Femur (tissue), 1 donor: ENCODE results near the gene SPTLC1.
"Not testable (repeated sequence)": the region's sequence is repeated elsewhere in the genome, so short reads cannot be mapped to it uniquely, and the experiment has no call there.

ENCODE experiments used
- DNase-seq: peaks from one replicate; pipeline ENCODE4 v3.0.0-alpha.2; 2017

Gene SPTLC1

DNA sequence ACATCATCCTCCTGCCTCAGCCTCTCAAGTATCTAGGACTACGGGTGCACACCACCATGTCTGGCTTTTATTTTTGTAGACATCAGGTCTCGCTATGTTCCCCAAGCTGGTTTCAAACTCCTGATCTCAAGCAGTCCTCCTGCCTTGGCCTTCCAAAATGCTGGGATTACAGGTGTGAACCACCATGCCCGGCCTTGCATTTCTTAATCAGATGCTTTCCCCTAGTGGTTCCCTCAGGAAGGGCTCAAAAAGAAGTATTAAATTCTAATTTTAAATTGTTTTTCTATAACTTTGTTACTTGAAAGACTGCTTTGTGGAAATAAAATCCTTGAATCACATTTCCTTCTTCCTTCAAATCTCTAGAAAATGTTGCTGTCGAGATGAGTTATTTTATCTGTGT, 85.7 kb downstream of the SPTLC1 start:
- DNase-seq = no peak

GRCh38 chr9:92026206-92027002, 88.8 kb downstream of the SPTLC1 start:
- DNase-seq = no peak

GRCh38 chr9:92021785-92022541, 93.2 kb downstream of the SPTLC1 start:
- DNase-seq = not testable (repeated sequence)

- no peak for DNase-seq
These were observed 95.6 kb downstream of the SPTLC1 start for GRCh38 chr9:92019658-92020057.

GRCh38 chr9:92010705-92011536, 104.3 kb downstream of the SPTLC1 start:
- DNase-seq = no peak

GRCh38 chr9:92010253-92010652, 105.0 kb downstream of the SPTLC1 start:
- not testable (repeated sequence) for DNase-seq

GRCh38 chr9:92008041-92008440, 107.2 kb downstream of the SPTLC1 start:
- DNase-seq = no peak

DNA sequence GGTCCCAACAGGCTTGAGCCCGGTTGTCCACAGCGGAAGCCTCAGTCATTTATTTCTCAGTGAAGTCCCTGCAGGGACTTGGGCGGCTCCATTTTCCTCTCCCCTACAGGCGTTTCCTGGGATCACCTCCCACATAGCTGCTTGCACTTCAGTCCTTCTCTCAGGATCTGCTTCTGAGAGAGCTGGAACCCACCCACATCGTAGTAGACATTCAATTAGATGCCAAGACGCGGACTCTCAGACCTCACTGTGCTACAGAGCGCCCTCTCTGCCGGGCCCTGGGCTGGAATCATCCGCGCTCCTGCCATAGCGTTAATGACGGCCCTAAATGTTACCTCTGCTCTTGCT, 111.2 kb downstream of the SPTLC1 start:
- no peak for DNase-seq

DNA sequence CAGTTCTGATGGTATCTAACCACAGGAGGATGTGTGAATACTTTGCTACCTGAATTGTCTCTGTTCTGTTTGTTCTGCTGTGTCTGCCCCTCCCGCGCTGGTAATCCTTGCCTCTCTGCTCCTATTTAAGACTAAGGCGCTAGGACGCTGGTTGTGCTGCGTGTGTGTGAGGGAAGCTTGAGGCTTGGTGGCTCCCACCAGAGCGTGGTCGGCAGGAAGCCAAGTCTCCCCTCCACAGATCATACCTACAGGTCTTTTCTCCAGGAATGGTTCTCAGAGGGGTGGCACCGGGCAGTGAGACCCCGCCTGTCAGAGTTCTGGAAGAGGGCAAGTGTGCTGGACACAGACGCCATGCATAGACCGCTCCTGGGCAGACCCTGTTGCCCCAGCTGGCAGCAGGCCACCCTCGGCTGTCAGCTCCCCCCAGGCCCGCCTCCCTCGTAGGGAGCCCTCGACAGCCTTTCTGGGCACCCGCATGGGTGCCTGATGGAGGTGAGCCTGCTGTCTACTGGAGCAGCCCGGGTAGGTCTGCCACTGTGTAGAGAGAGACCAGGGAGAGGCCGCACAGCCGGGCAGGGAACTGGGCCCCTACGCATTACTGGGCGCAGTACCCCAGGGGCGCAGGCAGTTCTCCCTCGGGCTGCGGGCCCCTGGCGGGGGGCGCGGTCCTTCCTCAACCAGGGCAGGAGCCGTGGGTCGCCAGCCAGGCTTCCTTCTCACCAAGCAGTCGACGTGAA, 111.7 kb downstream of the SPTLC1 start:
- DNase-seq = no peak

DNA sequence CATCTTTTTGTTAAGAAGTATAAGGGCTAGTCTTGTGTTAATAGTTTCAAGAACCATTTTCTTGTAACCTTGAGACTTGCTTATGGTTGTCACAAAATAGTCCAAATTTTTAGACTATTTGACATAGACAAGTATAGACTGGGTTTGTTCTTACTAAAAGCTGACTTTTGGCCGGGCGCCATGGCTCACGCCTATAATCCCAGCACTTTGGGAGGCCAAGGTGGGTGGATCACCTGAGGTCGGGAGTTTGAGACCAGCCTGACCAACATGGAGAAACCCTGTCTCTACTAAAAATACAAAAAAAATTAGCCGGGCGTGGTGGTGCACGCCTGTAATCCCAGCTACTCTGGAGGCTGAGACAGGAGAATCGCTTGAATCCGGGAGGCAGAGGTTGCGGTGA, 113.3 kb downstream of the SPTLC1 start:
- not testable (repeated sequence) for DNase-seq

GRCh38 chr9:92001244-92001643, 114.0 kb downstream of the SPTLC1 start:
- no peak for DNase-seq

GRCh38 chr9:91995000-91995655, 120.1 kb downstream of the SPTLC1 start:
- no peak for DNase-seq

DNA sequence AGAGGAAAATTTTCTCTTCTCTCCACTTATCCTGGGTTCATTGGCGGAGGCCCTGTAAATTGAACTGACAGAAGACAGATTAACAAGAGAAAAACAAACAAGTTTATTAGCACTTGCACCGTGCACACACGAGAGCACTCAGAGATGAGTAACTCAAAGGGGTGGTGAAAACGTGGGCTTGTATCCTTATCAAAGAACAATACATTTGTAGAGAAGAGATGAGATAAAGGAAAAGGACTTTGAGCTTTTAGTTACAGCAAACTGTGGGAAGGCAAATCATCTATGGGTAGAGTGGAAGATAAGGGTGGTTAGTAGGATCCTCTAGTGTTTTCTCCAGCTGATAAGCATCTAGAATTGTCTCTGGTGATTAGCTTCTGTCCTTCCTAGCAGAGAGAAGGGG, 120.8 kb downstream of the SPTLC1 start:
- no peak for DNase-seq

- DNase-seq = no peak
These were observed 122.7 kb downstream of the SPTLC1 start for GRCh38 chr9:91992461-91993041.

GRCh38 chr9:91991721-91992341, 123.4 kb downstream of the SPTLC1 start:
- DNase-seq = peak; percentile 68

- no peak for DNase-seq
These were observed 129.0 kb downstream of the SPTLC1 start for GRCh38 chr9:91986248-91986647.

DNA sequence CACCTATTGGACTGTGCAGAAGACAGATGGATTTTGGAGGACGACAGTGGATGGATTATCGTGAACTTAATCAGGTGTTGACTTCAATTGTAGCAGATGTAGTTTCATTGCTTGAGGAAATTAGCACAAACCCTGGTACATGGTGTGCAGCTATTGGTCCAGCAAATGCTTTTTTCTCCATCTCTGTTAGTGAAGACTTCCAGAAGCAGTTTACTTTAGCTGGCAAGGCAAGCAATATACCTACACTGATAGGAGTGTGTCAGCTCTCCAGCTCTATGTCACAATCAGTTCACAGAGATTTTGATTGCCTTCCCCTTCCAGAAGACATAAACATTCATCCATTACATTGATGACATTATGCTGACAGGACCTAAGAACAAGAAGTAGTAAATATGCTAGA, 129.5 kb downstream of the SPTLC1 start:
- DNase-seq = no peak
